NCI-H128 (cell line): ENCODE measurements around the gene XIRP2.

Experiments
- DNase-seq: peaks from one replicate; lab custom pipeline; 2025; ENCODE audit not compliant: unreplicated experiment; lab: John Stamatoyannopoulos, UW

The XIRP2 gene

GRCh38 chr2:167133614-167134013 is 245.3 kb downstream of the XIRP2 start:
- no peak for DNase-seq

- DNase-seq = peak; percentile 8
These were observed 246.2 kb downstream of the XIRP2 start for GRCh38 chr2:167134381-167135072.

- DNase-seq = no peak
These were observed 247.4 kb downstream of the XIRP2 start for GRCh38 chr2:167135706-167136105.

GRCh38 chr2:167136879-167137596 is 248.8 kb downstream of the XIRP2 start:
- no peak for DNase-seq

GRCh38 chr2:167140330-167140729 is 252.1 kb downstream of the XIRP2 start:
- no peak for DNase-seq

- no peak for DNase-seq
These were observed 252.5 kb downstream of the XIRP2 start for GRCh38 chr2:167140767-167141166.

GRCh38 chr2:167142554-167142953 is 254.3 kb downstream of the XIRP2 start:
- DNase-seq = no peak

GRCh38 chr2:167144179-167144898 is 256.1 kb downstream of the XIRP2 start:
- no peak for DNase-seq

- no peak for DNase-seq
These were observed 259.1 kb downstream of the XIRP2 start for GRCh38 chr2:167147271-167147941.

- DNase-seq = no peak
These were observed 263.6 kb downstream of the XIRP2 start for GRCh38 chr2:167151894-167152293.

GRCh38 chr2:167157523-167157922 is 269.2 kb downstream of the XIRP2 start:
- DNase-seq = no peak

GRCh38 chr2:167177196-167177595 is 288.9 kb downstream of the XIRP2 start:
- no peak for DNase-seq

GRCh38 chr2:167181134-167181533 is 292.9 kb downstream of the XIRP2 start:
- DNase-seq = no peak

- no peak for DNase-seq
These were observed 293.4 kb downstream of the XIRP2 start for GRCh38 chr2:167181688-167182087.

GRCh38 chr2:167182403-167182802 is 294.1 kb downstream of the XIRP2 start:
- no peak for DNase-seq

GRCh38 chr2:167183931-167184330 is 295.7 kb downstream of the XIRP2 start:
- no peak for DNase-seq

- no peak for DNase-seq
These were observed 298.2 kb downstream of the XIRP2 start for GRCh38 chr2:167186465-167186864.

GRCh38 chr2:167187049-167187727 is 298.9 kb downstream of the XIRP2 start:
- no peak for DNase-seq

GRCh38 chr2:167187978-167188967 is 300.0 kb downstream of the XIRP2 start:
- DNase-seq = no peak

- no peak for DNase-seq
These were observed 301.8 kb downstream of the XIRP2 start for GRCh38 chr2:167190053-167190452.
